ENCODE measurements around the gene NCOR2.

NCOR2 gene

DNA sequence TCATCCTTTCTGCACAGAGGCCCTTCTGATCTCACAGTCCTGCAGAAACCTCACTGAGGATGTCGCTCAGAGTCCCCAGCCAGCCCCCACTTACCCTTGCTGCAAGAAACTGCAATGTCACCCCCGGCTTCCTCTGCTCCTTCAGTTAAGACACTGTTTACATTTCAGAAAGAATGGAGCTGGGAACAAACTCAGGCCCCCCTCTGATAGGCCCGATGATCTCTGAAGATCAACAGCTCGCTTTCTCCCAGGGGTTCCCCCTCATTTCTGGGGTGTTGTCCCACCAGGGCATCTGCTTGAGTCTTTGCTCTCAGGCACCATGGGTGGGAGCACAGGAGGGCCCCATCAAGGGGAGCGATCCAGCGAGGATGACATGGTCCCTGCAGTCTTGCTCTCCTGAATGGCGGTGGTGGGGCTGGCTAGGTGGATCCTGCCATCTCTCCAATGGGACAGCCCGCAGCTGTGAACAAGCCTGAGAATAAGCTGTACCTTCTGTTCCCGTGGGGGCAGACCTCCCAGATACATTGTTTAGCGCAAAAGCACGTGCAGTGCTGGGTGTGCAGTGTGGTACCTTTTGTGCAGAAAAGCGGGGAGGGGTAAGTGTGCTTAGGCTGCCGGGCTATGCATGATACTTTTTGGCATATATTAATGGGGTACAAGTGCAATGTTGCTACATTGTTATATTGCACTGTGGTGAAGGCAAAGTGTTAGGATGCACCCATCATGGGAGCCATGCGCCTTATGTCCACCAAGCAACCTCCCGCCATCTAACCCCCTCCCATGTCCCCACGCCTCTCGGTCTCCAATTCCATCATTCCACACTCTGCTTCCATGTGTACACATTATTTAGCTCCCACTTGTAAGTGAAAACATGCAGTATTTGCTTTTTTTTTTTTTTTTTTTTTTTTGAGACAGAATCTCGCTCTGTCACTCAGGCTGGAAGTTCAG, 6.7 kb upstream of the NCOR2 start:
- no peak for DNase-seq

DNA sequence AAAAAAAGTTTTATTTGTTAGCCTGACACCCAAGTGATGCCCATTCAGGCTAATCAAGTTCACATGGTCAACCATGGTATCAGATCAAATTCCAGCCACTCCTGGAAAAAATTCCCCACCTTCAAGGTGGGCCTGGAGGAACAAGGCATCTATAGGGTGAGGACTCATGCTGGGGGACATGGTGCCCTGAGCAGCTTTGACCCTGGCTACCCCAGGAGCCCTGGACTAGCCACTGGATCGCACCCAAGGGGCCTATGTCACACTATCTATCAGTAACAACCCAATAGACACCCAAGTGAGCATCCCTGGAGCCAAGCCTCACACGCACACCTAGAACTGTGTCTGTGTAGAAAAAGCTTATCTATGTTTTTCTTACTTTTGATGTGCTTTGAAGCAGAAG, 4.1 kb upstream of the NCOR2 start:
- no peak for DNase-seq

DNA sequence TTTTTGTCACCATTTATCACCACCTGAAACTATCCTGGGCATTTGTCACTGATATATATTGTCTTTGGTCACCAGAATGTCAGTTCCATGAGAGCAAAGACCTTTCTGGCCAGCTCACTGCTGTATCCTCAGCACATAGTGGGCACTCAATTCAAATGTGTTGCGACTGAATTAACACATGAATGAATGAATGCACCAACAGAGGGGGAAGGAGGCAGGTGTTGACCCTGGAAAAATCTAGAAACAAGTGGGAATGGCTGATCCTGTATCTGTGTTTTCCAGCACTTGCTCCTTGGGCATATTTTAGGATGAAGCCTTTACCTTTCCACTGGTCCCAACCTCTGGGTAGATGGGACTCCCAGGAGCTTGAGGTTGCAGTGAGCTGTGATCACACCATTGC, 3.4 kb upstream of the NCOR2 start:
- DNase-seq = no peak

DNA sequence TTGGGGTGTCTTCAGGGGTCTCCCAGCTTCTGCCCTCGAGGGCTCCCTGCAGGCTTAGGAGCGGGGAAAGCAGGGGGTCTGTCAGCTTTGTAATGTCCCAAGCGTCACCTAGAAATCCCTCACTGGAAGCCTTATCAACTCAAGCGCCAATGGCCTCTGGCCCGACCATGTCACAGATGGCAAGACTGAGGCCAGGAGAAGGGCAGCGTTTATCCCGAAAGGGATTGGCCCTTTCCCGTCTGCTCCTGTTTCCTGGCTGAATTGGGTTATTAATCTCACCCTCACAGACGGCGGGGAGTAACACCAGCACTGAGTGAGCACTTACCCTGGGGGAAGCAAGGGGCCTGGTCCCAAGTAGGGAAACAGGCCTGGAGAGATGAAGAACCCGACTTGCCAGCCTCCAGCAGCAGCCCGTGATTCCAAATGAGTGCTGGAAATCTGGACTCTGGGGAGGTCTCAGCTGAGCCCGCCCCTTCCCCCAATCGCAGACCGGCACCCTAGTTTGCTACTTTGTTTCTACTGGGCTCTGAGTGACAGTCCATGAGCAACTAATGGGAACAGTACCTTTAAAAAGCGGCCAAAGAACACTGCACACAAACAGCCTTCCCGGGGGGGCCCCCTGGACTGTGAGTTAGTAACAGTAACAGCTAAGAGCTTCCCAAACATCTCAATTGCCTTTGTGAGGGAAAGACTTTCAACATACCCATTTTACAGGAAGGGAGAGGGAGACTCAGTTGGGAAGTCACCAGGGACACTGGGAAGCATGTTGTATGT, 2.1 kb upstream of the NCOR2 start:
- DNase-seq = no peak

DNA sequence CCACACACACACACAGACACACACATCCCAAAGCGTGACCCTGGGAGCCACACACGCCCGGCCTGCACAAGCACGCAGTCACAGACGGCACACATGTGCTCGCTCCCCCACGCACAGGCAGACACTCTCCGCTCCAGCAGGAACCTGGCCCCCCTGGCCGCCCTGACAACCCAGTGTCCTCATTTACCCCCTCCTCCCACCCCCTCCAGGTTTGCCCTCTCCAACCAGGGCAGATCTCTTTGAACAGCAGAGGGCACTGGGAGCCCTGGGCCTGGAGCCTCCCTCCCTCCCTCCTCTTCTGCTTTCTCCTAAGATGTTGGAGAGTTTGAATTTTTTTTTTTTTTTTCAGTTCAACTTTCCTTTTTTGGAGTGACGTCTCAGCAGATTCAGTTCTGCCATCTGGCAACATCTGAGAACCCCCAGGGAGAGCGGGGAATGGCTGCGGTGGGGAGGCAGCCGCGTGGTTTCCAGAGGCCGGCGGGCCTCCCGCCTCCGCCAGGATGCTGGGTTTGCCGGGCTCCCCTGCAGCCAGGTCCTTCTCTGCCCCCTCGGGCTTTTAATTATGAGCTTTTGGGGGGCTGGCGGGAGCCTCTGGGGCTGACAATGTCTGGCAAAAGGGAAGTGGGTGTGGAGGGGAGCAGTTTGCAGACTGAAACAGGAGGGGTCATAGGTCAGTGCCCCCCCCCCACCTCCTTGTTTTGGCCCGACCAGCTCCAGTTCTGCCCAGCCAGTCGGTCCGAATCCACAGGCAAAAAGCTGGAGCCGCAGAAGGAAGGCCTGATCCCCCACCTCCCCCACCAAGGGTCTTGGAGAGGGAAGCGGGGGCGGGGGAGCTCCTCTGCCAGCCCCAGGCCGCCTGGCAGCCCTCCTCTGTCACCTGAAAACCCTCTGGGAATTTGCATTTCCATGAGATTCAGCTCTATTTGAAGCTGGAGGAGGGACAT, 1.3 kb upstream of the NCOR2 start:
- peak; percentile 26 for DNase-seq

DNA sequence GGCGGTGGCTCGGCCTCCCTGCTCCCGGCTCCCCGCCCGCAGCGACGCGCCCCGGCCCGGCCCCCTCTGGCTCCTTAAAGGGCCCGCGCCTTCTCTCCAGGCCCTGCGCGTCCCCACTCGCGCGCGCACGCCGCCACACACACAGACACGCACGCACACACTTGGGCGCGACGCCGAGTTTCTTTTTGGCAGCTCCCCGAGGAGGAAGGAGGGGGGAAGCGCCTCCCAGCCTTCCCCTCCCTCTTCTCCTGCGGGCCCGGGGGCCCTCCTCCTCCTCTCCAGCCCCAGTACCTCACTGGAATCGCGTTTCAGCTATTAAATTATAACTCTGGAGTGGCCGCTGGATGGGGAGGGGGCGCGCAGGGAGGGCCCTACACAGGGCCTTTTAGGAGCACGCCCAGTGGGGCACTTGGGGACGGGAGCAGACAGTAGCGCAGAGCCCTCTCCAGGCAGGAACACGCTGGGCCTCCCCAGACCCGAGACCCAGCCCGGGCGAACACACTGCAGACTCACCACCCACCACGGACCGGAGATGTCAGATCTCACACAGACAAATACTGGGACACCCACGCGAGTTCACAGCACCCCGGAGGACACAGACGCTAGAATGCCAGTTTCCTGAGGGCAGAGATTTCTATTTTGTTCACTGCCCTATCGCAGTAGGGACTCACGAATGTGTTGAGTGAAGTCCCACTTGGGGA, 411 bp upstream of the NCOR2 start:
- DNase-seq = peak; percentile 89

DNA sequence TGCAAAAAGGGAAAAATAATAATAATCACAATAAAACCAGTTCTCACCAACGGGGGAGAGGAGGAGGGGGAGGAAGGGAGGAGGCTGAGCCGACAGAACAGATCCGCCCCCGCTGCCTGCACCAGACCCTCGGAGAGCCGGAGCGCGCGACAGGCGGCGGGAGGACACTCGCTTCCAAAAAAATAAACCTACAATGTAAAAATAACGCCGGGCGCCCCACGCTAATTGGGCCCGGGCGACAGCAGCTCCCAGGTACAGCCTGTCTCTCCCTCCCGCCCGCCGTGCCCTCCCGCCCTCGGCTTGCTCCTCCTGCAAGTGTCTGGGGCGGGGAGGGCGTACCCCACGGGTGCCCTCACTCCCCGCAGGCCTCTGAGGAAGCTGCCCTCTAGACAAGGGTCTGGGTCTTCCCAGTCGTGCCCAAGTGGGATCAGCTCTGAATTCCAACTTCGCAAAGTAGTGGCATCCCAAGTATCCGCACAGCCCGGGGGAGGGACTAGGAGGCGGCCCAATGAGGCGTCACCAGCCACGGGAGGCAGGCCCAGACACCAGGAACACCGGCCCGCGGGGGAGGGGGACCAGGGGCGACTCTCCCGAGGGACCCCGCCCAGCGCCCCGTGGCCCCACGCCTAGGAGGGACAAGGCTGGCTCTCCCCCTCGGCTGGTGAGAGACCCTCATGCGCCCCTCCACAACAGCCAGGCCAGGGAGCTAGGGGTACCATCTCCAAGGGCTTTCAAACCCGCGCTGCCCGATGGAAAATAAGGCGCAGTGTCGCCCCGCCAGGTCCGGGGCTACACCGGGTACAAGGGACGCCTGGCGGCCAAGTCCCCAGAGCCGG, 1.0 kb downstream of the NCOR2 start:
- peak; percentile 59 for DNase-seq

DNA sequence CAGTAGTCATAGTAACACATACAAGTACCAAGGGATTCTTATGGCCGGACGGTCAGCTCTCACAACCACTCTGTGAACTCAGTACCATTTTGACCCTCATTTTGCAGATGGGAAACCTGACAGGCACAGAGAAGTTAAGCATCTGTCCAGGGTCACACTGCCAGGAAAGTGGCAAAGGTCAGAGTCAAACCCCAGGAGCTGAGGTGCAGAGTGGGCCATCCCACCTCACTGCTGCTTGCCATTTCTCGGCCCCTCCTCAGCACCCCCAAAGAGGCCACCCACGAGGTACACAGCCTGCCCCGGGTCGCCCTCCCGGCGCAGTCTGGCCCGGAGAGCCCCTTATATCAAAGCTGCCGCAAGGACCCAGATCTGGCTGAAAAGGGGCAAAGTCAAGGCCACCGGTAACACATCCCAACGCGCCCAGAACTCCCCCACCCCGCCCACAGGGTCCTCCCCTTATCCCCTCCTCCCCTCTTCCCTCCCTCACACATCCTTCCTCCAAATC, 1.7 kb downstream of the NCOR2 start:
- DNase-seq = no peak

DNA sequence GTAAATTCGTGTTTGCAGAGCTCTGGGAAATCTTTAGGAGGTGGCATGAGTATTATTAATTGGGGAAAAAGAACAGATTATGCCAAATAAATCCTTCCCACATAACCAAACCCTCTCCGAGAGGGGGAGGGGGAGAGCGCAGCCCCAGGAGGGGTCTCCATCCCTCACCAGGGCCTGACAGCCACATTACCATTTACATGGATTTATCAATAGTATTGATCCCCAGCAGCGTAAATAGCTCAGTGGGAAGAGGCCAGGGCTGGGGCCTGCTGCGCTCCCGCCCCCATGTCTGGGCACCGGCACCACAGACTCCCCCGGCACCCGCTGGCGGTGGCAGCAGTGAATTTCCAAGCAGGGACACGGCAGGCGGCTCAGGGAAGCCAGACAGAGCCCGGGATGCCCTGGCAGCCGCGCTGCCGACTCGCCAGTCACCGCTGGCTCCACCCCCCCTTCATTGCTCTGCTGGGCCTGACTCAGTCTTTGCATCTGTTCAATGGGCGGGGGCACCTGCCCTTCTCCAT, 2.4 kb downstream of the NCOR2 start:
- DNase-seq = no peak

DNA sequence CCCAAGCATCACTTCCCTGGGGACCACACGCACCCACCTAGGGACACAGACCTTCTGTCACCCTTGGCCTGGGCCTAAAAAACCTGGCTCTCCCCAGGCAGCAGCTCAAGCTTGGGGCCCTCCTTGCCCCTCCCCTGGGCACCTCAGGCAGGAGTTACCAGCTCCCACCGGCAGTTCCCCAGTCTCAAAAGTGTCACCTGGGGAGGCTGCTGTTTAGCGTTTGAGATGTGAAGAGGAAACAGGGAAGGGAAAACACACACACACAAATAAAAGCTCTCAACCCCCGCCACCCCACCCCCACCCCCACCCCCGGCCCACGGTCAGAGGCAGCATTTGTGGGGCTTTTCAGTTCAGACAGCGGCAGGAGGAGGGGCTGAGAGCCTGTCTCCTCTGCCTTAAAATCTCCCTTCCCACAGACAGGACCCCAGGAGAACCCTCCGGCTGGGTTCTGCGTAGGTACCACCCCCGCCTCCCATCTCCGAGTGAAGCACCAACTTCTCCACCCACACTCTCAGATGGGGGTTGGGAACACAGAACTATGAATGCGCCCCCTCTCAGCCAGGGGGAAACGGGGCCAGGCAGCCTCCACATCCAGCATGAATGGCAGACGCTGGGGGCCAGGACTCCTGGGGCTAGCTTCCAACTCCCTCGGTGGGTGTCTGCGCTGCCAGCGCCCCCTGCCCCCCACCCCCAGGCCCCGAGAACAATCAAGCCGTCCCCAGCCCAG, 3.0 kb downstream of the NCOR2 start:
- no peak for DNase-seq

DNA sequence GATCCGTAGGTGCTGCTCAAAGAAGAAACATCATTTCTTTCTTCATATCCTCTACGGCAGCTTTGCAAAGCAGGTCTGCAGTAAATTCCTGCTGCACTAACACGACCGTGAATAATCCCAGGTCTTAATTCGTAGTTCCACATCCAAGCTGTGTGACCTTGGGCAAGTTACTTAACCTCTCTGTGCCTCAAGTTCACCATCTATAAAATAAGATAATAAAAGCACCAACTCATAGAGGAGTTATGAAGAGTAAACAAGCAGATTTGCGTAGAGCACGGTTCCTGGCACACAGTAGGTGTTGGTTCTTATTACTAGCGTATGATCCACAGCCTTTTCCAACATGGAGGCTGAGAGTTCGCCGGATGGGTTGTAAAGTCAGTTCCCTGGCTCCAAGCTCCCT, 3.6 kb downstream of the NCOR2 start:
- no peak for DNase-seq

DNA sequence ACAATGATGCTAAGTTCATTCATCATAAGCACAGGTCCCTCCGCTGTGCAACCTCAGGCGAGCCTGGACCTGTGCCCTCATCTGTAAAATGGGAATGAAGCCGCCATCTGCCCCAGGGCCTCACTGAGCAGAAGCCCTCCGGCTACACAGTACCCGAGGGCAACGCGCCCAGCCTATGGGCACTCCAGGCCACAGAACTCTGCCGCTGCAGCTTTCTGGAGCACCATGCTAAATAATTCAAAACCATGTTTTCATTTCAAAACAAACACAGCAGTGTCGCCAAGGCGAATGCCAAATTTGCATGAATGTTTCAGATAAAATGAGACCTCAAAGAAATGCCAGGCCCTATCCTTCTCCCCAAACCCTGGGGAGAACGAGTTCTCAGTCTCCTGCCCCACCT, 4.0 kb downstream of the NCOR2 start:
- no peak for DNase-seq

DNA sequence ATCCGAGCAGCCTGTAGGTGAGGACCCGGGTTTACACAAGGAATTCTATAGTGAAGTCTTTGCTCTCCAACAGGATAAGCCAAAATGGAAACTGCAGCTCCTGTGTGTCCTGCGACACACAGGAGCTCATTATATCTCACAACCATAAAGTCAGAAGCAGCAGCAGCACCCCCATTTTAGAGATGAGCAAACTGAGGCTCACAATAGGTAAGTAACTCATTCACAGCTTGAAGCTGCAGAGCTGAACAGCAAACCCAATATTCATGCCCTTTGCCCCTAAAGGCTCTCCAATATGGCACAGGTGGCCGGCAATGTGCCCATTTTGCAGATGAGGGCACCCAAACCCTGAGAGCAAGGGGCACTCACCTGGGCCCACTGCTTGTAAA, 4.6 kb downstream of the NCOR2 start:
- no peak for DNase-seq

DNA sequence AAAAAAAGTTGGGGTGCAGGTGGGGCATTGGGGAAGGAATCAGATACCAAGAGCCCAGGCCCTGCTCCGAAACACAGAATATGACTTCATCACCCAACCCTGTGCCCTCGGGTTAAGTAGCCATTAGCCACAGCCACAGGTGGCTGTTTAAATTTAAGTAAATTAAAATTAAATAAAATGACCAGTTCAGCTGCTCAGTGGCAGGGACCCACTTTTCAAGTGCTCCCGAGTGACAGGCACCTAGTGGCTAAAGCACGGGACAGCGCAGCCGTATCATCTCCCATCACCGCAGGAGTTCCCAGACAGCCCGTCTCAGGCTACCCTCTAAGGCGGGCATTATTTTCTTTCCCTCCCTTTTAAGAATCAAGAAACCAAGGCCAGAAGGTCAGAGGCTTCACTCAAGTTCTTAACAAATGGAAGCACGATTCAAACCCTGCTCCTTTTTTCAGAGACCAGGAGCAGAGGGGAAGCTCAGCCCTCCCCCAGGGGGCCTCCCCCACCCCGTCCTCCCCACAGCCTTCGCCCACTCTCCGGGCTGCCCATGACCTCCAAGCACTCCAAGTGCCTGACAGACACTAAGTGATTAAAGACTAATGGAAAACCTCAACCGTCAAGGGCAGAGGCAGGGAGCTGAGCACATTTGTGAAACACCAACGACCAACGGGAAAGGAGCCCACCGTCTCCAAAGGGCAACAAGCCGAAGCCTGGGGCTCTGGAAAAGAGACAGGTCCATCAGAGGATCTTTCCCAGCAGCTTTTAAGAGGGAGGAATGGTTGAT, 5.2 kb downstream of the NCOR2 start:
- DNase-seq = no peak

DNA sequence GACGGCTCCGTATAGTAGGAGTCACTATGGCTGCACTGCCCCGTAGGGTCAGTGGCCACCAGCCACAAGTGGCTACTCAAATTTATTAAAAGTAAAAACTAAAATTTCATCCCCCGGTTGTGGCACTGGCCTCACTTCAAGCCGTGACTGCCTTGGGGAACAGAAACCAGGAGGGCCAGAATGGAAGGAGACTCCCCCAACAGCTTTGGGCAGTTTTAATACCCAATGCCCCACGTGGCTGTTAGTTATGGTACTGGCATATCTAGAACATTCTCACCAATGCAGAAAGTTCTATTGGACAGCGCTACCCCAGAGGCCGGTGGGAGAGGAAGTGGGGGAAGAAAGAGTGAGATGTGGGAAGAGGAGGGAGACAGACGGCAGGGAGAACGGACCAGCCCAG, 6.2 kb downstream of the NCOR2 start:
- DNase-seq = no peak

DNA sequence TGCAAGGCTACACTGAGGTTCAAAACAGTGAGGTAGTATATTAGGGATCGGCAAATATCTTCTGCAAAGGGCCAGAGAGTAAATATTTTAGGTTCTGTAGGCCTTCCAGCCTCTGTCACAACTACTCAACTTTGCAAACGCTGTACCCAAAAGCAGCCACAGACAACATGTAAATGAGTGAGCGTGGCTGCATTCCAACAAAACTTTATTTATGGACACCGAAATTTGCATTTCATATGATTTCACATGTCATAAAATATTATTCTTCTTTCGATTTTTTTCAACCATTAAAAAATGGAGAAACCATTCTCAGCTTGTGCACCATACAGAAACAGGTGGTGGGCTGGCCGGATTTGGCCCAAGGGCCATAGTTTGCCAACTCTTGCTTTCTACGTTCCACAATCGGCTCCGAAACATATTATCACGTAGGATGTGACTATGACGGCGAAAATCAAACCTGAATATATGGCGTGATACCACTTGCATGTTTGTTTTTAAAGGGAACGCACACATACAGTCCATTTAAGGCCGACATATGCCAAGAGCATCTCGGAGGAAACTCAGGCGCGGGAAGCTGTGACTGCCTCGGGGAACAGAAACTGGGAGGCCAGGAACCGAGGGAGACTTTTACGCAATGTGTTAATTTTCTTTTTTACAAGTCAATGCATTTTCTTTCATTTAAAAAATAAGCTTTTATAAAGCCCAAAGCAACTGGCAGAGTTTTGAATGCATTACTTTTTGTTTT, 7.1 kb downstream of the NCOR2 start:
- DNase-seq = no peak

DNA sequence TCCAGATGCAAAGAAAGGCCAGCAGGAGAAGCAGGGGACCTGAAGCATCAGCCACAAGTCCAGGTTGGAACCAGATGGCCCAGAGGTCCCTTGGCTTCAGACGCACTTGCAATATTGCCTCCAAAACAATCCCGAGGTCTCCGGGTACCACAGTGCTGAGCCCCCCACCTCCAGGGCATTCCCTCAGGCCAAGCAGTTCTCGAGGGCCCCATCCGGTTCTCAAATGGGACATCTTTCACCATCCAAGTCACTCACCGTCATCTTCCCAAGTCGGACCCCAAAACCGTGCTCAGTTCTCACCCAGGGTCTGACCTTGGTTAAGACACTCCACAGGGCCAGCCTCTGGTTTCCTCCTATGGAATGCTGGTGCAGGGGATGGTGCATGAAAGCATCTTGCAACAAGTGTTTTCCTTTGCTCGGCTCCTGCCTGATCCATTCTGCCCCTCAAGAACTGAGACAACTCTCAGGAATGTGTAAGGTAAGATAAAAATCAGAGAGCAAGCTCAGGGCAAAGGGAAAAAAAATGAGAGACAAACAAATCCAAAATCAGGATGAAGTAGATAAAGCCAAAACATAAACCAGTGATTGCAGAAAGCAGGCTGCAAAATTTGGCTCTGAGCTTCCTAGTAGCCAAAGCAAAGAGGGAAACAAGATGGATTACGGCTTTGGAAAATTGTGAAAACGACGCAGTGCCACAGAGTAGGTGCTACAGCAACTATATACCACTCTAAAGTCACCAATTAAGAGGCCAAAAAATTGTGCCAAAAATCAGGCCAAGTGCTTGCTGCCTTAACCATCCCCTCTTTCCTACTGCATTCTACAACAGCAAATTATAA, 8.0 kb downstream of the NCOR2 start:
- no peak for DNase-seq

DNA sequence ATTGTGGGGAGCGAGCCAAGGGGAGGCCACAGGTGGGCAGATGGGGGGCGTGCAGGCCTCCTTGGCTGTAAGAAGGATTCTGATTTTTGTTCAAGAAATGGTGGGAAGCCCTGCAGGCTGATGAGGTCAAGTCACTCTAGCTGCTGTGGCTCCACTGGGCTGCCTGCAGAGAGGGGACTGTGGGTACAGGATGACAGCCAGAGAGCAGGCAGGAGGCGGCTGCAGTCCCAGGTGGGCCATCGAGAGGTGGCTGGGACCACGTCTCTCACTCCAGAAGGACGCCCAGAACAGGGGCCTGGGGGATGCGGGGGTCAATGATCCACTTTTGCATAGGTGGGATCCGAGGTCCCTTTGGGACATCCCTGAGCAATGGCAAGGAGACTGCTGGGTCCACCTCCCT, 9.1 kb downstream of the NCOR2 start:
- no peak for DNase-seq
